T-helper 1 cell treated with Interleukin-12 subunit alpha and Interleukin-12 subunit beta and Interleukin-4 antibody, amounts not matched to agents 30 μg/mL and 1 μg/mL, for 36 hours (primary cell): Measurements from ENCODE around the gene MPZL1.
A peak's percentile ranks its signal among the peaks of the same experiment; 100 is the strongest.

Experiments used
- H3K27ac Mint-ChIP-seq: one replicate; pipeline ENCODE4 v1.8.0; 2021; ENCODE audit warnings: mild to moderate bottlenecking, mixed read lengths
- H3K27me3 Mint-ChIP-seq: one replicate; pipeline ENCODE4 v1.8.0; 2021; ENCODE audit warnings: low read depth, mixed read lengths
- H3K36me3 Mint-ChIP-seq: one replicate; pipeline ENCODE4 v1.8.0; 2021; ENCODE audit warnings: low read depth, mixed read lengths
- H3K4me1 Mint-ChIP-seq: one replicate; pipeline ENCODE4 v1.8.0; 2021; ENCODE audit warnings: low read depth, mixed read lengths
- H3K4me3 Mint-ChIP-seq: one replicate; pipeline ENCODE4 v1.8.0; 2021; ENCODE audit warnings: mild to moderate bottlenecking, moderate library complexity, mixed read lengths
- H3K9me3 Mint-ChIP-seq: one replicate; pipeline ENCODE4 v1.8.0; 2021; ENCODE audit warnings: mixed read lengths

The MPZL1 gene

DNA sequence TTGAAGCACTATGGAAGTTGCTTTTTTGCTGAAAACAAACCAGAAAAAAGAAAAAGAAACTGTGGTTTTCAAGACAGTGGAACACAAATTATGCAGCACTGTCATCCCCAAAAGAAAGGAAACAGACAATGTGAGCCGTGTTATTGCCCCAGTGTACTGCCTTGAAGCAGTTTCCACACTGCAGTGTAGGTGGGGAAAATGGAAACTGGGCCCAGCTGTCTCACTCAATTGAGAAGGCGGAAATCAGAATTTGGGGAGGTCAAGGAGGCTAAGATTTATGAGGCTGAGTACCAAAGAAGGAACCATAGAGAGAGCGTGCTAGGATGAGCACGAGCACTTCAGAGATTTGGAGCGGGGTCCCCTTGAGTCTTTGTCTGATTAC, 55.5 kb downstream of the MPZL1 start:
- no peak overlapping the region for H3K4me3 Mint-ChIP-seq
- H3K27ac Mint-ChIP-seq: peak overlapping the region; percentile 67
- H3K27me3 Mint-ChIP-seq: no peaks in the 10 kb centered on the region
- peaks cover 23% of the 10 kb centered on the region for H3K9me3 Mint-ChIP-seq
- peaks cover 49% of the 10 kb centered on the region for H3K36me3 Mint-ChIP-seq
- peaks cover 32% of the 10 kb centered on the region for H3K4me1 Mint-ChIP-seq

DNA sequence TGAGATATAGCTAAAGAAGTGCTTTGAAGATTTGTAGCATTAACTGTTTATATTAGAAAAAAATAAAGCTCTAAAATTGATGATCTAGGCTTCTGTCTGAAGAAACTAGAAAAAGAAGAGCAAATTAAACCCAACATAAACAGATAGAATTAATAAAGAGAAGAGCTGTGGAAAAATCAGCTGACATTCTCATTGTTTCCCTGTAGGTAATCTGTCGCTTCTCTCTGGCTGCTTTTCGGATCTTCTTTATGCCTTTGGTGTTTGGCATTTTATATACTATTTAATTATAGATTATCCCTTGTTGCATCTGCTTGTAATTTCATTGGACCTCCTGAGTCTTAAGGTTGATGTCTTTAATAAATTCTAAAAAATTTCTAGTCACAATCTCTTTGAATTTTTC, 59.8 kb downstream of the MPZL1 start:
- peaks cover 15% of the 10 kb centered on the region for H3K4me1 Mint-ChIP-seq
- H3K36me3 Mint-ChIP-seq: peaks cover 44% of the 10 kb centered on the region
- H3K27ac Mint-ChIP-seq: no peak overlapping the region
- no peak overlapping the region for H3K4me3 Mint-ChIP-seq
- no peaks in the 10 kb centered on the region for H3K27me3 Mint-ChIP-seq
- peaks cover 23% of the 10 kb centered on the region for H3K9me3 Mint-ChIP-seq

GRCh38 chr1:167782946-167783345, 61.2 kb downstream of the MPZL1 start:
- H3K4me3 Mint-ChIP-seq: no peak overlapping the region
- H3K27me3 Mint-ChIP-seq: no peaks in the 10 kb centered on the region
- peaks cover 6% of the 10 kb centered on the region for H3K4me1 Mint-ChIP-seq

GRCh38 chr1:167784876-167785550, 63.2 kb downstream of the MPZL1 start:
- H3K4me1 Mint-ChIP-seq: peaks cover 6% of the 10 kb centered on the region
- H3K36me3 Mint-ChIP-seq: peaks cover 31% of the 10 kb centered on the region
- peaks cover 18% of the 10 kb centered on the region for H3K9me3 Mint-ChIP-seq
- H3K27me3 Mint-ChIP-seq: no peaks in the 10 kb centered on the region
- H3K27ac Mint-ChIP-seq: no peak overlapping the region
- H3K4me3 Mint-ChIP-seq: no peak overlapping the region

More at GRCh38 chr1:167782946-167783345, 61.2 kb downstream of the MPZL1 start:
- H3K36me3 Mint-ChIP-seq: peaks cover 41% of the 10 kb centered on the region
- H3K27ac Mint-ChIP-seq: no peak overlapping the region
- H3K9me3 Mint-ChIP-seq: peaks cover 23% of the 10 kb centered on the region

- peaks cover 6% of the 10 kb centered on the region for H3K4me1 Mint-ChIP-seq
- no peaks in the 10 kb centered on the region for H3K27me3 Mint-ChIP-seq
- H3K4me3 Mint-ChIP-seq: no peak overlapping the region
- peaks cover 21% of the 10 kb centered on the region for H3K36me3 Mint-ChIP-seq
- peaks cover 5% of the 10 kb centered on the region for H3K9me3 Mint-ChIP-seq
- H3K27ac Mint-ChIP-seq: no peak overlapping the region
Measured at GRCh38 chr1:167786502-167786901, 64.7 kb downstream of the MPZL1 start.

GRCh38 chr1:167789501-167789900, 67.7 kb downstream of the MPZL1 start:
- Mint-ChIP-seq H3K27ac (no peak overlapping the region), H3K27me3 (no peaks in the 10 kb centered on the region), H3K9me3 (no peaks in the 10 kb centered on the region), H3K4me1 (peaks cover 6% of the 10 kb centered on the region), H3K4me3 (no peak overlapping the region), H3K36me3 (peaks cover 20% of the 10 kb centered on the region)

DNA sequence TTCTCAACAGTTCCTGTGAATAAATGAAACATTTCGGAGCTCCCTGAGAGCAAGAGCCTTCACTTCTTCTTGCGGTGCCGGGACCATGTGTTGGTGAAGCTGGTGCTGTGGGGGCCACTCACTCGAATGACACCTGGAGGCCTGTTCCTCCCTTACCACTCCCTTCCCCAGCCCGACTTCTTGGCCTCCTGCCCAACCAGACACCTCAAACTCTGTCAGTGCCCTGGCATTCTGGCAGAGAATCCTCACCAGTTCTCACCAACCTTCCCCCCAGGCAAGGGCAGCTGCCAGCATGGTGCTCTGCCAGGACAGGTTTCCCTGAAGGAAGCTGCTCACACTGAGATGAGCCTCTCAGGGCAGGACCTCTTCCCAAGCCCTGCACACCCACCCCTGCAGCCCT, 68.3 kb downstream of the MPZL1 start:
- H3K4me3 Mint-ChIP-seq: no peak overlapping the region
- no peaks in the 10 kb centered on the region for H3K9me3 Mint-ChIP-seq
- H3K36me3 Mint-ChIP-seq: peaks cover 18% of the 10 kb centered on the region
- H3K4me1 Mint-ChIP-seq: peaks cover 3% of the 10 kb centered on the region
- H3K27ac Mint-ChIP-seq: no peak overlapping the region
- H3K27me3 Mint-ChIP-seq: no peaks in the 10 kb centered on the region

DNA sequence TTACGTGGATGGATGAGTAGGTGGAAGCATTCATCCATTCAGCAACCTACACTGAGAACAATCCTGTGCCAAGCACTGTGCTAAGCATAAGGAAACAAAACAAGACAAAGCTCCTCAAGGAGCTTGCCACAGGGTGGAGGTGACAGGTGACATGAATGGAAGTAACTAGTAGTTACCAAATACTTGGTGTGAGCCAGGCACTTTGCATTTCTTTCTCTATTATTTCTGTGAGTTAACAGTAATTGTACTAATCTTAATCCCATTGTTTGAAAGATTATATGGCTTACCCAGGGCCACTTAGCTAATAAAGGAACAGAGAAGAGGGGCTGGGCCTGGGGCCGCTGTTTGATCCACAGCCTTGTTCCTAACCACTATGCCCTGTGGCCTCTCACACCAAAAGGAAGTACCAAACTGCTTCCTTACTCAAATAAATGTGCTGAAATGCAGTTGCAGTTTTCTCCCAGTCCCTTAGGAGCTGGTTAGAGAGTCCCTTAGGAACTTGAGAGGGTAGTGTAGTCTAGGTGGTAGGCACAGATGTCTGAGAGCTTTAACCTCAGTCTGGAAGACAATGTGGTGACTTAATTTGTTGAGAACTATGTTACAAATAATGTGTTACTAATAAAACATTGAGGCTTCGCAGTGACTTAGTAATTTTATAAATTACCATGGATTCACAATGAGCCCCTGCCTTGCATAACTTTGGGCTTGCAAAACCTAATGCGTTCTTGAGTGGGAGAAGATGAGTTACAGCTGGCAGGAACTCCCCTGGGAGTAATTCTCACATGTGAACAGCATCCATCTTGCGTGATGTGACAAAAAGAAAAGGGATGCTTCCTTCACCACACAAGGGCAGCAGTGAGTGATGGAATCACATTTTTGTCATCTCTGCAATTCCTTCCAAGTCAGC, 69.8 kb downstream of the MPZL1 start:
- H3K4me1 Mint-ChIP-seq: peaks cover 6% of the 10 kb centered on the region
- no peaks in the 10 kb centered on the region for H3K9me3 Mint-ChIP-seq
- H3K27ac Mint-ChIP-seq: peak overlapping the region; percentile 27
- H3K36me3 Mint-ChIP-seq: peaks cover 15% of the 10 kb centered on the region
- no peak overlapping the region for H3K4me3 Mint-ChIP-seq
- no peaks in the 10 kb centered on the region for H3K27me3 Mint-ChIP-seq

DNA sequence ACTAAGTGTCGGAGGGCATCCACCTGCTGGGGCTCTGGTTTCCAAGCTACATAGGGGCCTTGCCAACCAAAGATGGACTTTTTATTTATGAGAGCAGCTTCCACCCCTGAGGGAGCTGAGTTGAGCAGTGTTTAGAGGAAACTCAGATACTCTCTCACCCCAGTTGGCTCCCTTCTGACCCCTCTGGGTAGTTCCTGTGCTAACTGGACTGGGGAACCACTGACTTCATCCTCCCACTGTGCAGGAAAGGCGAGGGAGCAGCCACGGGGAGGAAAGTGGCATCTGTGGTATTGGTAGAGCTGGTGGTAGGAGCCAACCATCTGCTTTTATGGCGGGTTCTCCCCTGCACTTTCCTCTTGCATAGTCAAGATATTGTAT, 70.4 kb downstream of the MPZL1 start:
- Mint-ChIP-seq H3K9me3 (no peaks in the 10 kb centered on the region), H3K27ac (no peak overlapping the region), H3K36me3 (peaks cover 15% of the 10 kb centered on the region), H3K4me3 (no peak overlapping the region), H3K4me1 (peaks cover 10% of the 10 kb centered on the region), H3K27me3 (no peaks in the 10 kb centered on the region)

GRCh38 chr1:167794043-167794442, 72.3 kb downstream of the MPZL1 start:
- Mint-ChIP-seq H3K4me3 (no peak overlapping the region), H3K27me3 (no peaks in the 10 kb centered on the region), H3K9me3 (no peaks in the 10 kb centered on the region), H3K4me1 (peaks cover 15% of the 10 kb centered on the region), H3K36me3 (peaks cover 9% of the 10 kb centered on the region), H3K27ac (no peak overlapping the region)

DNA sequence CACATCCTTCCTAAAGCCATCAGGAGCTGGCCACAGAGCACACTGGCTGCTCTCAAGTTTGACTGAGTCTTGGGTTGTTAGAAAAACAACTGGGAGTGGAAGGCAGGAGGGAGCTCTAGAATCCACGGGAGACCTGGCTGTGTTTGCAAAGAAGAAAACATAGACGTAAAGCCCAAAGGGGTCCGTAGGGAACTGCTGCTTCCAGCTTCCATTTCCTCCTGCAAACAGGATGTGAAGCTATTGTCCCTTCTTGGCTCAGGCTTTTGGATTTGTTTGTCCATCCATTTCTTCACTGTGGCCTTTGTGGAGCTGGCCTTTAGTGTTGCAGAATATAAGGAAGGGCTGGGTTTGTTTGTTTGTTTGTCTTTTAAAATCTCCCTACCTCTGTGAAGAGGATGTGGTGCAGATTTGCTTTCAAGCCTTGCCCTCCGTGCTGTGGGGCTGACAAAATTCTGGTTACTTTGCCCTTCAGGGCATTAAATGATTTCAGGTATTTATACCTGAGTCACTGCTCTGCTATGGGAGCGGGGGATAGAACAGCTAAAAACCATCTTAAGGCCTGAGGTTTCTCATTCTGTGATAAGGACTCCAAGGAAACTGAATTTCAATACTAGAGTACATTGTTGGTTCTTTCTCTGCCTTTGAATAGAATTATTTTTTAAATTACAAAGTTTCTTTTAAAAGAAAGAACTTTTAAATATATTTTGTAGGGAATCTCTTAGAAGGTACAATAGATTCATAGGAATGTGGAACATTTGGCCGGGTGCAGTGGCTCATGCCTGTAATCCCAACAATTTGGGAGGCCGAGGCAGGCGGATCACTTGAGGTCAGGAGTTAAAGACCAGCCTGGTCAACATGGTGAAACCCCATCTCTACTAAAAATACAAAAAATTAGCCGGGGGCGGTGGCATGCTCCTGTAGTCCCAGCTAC, 74.3 kb downstream of the MPZL1 start:
- H3K9me3 Mint-ChIP-seq: no peaks in the 10 kb centered on the region
- no peaks in the 10 kb centered on the region for H3K27me3 Mint-ChIP-seq
- no peak overlapping the region for H3K4me3 Mint-ChIP-seq
- H3K27ac Mint-ChIP-seq: no peak overlapping the region
- H3K4me1 Mint-ChIP-seq: peaks cover 15% of the 10 kb centered on the region
- H3K36me3 Mint-ChIP-seq: peaks cover 8% of the 10 kb centered on the region

DNA sequence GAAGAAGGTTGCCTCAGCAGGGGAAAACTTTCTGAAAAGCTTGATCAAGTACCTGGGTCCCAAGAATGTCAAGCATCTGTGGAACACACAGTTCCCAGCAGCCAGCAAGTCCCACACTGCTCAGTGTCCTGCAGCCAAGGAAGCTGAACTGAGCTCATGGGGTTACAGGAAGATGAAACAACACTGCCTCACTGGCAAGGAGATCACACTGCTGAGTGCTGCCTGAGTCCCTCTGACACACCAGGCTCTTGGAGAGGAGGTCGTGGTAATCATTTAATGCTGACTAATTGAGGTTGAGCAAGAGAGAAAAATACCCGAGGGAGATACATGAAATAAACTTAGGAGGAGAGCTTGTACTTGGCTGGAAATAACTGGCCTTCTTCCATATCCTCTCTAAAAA, 75.2 kb downstream of the MPZL1 start:
- peaks cover 8% of the 10 kb centered on the region for H3K36me3 Mint-ChIP-seq
- no peaks in the 10 kb centered on the region for H3K27me3 Mint-ChIP-seq
- H3K9me3 Mint-ChIP-seq: no peaks in the 10 kb centered on the region
- no peak overlapping the region for H3K27ac Mint-ChIP-seq
- H3K4me3 Mint-ChIP-seq: no peak overlapping the region
- H3K4me1 Mint-ChIP-seq: peaks cover 15% of the 10 kb centered on the region

- Mint-ChIP-seq H3K27ac (no peak overlapping the region), H3K4me1 (peaks cover 22% of the 10 kb centered on the region), H3K36me3 (peaks cover 6% of the 10 kb centered on the region), H3K27me3 (no peaks in the 10 kb centered on the region), H3K4me3 (no peak overlapping the region), H3K9me3 (no peaks in the 10 kb centered on the region)
Measured at GRCh38 chr1:167798952-167799351, 77.2 kb downstream of the MPZL1 start.

GRCh38 chr1:167799747-167800146, 78.0 kb downstream of the MPZL1 start:
- H3K4me1 Mint-ChIP-seq: peaks cover 30% of the 10 kb centered on the region
- H3K4me3 Mint-ChIP-seq: no peak overlapping the region
- H3K27me3 Mint-ChIP-seq: no peaks in the 10 kb centered on the region
- peaks cover 3% of the 10 kb centered on the region for H3K36me3 Mint-ChIP-seq
- H3K9me3 Mint-ChIP-seq: no peaks in the 10 kb centered on the region
- no peak overlapping the region for H3K27ac Mint-ChIP-seq
